Gastroesophageal sphincter (tissue), 3 donors: Measurements from ENCODE around the gene WWP2.

Experiments
- CTCF ChIP-seq, 4 experiments: fragments of 200-600 bp in 2 of 4; fragments of 450-650 bp in 2 of 4; sonication (generic) in 1 of 4; IDR thresholded peaks; one replicate each; pipeline ENCODE4 v1.5.1; 2017 to 2019; ENCODE audit warnings: antibody characterized with exemption in 4 of 4, mild to moderate bottlenecking in 2 of 4, moderate library complexity in 2 of 4
- POLR2A ChIP-seq, 2 donors: fragments of 450-650 bp; IDR thresholded peaks; one replicate each; pipeline ENCODE4 v1.6.1; 2017; ENCODE audit warnings: antibody characterized with exemption in 2 of 2, mild to moderate bottlenecking in 2 of 2, moderate library complexity in 1 of 2

GRCh38 chr16:69804297-69804696 lies 42.2 kb downstream of the WWP2 start:
- TF ChIP-seq POLR2A (IDR thresholded peaks at IDR 0.05) (no peak), CTCF (IDR thresholded peaks at IDR 0.05) (no peak)
